K562 (cell line): ENCODE measurements around the gene MVB12B.

Source experiments
- IRF2 ChIP-seq: sonication (generic); formaldehyde crosslinking; IDR thresholded peaks from 2 replicates; pipeline ENCODE4 v1.8.1; 2022; ENCODE audit warnings: mild to moderate bottlenecking, missing genetic modification reagents
- KDM1A ChIP-seq, 2 experiments: fragments of 450-650 bp; IDR thresholded peaks; 2 replicates each; pipeline ENCODE4 v1.6.1; 2016; ENCODE audit warnings: mild to moderate bottlenecking in 2 of 2
- POLR2AphosphoS5 ChIP-seq: IDR thresholded peaks from 2 replicates; pipeline ENCODE4 v1.6.1; 2011; ENCODE audit warnings: mild to moderate bottlenecking, low read depth, low read length, moderate library complexity; ENCODE audit not compliant: control insufficient read depth, insufficient read depth
- ZNF3 ChIP-seq: fragments of 250-450 bp; sonication (Bioruptor Pico); IDR thresholded peaks from 2 replicates; pipeline ENCODE4 v1.5.0; 2021; ENCODE audit warnings: mild to moderate bottlenecking, moderate library complexity
- TF ChIP-seq, protein P1 (sequence below), 3 experiments: IDR thresholded peaks in 2 of 3; conservative IDR thresholded peaks in 1 of 3; 2 replicates each; pipeline ENCODE4 v1.5.1; 2011 to 2012; ENCODE audit warnings: low read length in 3 of 3, mild to moderate bottlenecking in 3 of 3, control low read depth in 2 of 3, improper control_type of control experiment in 1 of 3, inconsistent platforms in 1 of 3, low read depth in 1 of 3, mixed read lengths in 1 of 3, moderate library complexity in 1 of 3; ENCODE audit not compliant: insufficient read depth in 2 of 3

DNA sequence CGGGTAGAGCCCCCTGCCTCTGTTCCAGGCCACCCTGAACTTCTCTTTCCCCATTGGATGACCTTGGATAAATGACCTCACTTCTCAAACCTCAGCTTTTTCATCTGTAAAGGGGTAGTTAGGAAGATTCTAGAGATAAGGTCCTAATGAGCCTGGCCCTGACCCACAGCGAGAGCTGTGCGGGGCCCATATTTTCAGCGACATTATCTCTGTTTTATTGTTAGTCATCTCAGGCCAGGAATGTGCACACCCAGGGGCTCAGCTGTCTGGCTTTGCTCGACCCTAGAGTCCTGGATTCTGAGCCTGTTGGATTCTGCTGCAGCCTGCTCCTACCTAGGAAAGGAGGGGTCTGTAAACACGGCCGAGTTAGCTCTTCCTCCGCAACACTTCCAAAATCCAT, 205.9 kb downstream of the MVB12B start:
- TF ChIP-seq ZNF3 (no peak), KDM1A (IDR thresholded peaks at IDR 0.05) (no peak), POLR2AphosphoS5 (no peak), IRF2 (CRISPR knock-in tag) (no peak)
- TF ChIP-seq, protein P1, sequence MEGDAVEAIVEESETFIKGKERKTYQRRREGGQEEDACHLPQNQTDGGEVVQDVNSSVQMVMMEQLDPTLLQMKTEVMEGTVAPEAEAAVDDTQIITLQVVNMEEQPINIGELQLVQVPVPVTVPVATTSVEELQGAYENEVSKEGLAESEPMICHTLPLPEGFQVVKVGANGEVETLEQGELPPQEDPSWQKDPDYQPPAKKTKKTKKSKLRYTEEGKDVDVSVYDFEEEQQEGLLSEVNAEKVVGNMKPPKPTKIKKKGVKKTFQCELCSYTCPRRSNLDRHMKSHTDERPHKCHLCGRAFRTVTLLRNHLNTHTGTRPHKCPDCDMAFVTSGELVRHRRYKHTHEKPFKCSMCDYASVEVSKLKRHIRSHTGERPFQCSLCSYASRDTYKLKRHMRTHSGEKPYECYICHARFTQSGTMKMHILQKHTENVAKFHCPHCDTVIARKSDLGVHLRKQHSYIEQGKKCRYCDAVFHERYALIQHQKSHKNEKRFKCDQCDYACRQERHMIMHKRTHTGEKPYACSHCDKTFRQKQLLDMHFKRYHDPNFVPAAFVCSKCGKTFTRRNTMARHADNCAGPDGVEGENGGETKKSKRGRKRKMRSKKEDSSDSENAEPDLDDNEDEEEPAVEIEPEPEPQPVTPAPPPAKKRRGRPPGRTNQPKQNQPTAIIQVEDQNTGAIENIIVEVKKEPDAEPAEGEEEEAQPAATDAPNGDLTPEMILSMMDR (IDR thresholded peaks at IDR 0.05 in 2 of 3, conservative IDR thresholded peaks at IDR 0.05 in 1 of 3; ENCODE audit: insufficient read depth in 2 of 3, low read depth in 1 of 3, low read length in 3 of 3) = no peak
